ENCODE results near the gene MARCHF10.

Gene MARCHF10

GRCh38 chr17:62658136-62658920 is 149.8 kb downstream of the MARCHF10 start:
- no peak for DNase-seq (ENCODE audit: low spot score)
- TF ChIP-seq CTCF (IDR thresholded peaks at IDR 0.05; ENCODE audit: extremely low read depth, missing control alignments), result no peak

DNA sequence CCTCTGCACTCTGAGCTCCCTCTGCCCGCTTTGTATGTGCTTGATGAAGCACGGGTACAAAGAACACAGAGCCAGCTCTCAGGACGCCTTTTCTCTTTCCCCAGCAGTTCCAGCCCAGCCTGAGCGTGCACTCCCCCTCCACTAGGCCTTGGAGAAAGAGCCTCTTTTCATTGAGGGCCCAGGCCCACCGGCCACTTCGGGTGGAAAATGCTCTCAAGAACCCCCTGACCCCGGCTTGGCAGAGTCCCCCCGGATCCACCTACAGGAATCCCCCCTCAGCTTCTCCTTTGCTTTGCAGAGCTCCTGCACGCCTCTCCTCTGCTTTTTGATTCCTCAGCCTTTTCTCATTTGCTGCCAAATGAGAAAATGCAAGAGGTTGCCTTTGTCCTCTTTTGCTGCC is 150.4 kb downstream of the MARCHF10 start:
- TF ChIP-seq CTCF (IDR thresholded peaks at IDR 0.05; ENCODE audit: extremely low read depth, missing control alignments), result no peak

GRCh38 chr17:62657145-62657665 is 150.9 kb downstream of the MARCHF10 start:
- DNase-seq (ENCODE audit: low spot score), result no peak
- no peak for TF ChIP-seq CTCF (IDR thresholded peaks at IDR 0.05; ENCODE audit: extremely low read depth, missing control alignments)

More for the DNA sequence above, 150.4 kb downstream of the MARCHF10 start:
- DNase-seq (ENCODE audit: low spot score), result no peak

DNA sequence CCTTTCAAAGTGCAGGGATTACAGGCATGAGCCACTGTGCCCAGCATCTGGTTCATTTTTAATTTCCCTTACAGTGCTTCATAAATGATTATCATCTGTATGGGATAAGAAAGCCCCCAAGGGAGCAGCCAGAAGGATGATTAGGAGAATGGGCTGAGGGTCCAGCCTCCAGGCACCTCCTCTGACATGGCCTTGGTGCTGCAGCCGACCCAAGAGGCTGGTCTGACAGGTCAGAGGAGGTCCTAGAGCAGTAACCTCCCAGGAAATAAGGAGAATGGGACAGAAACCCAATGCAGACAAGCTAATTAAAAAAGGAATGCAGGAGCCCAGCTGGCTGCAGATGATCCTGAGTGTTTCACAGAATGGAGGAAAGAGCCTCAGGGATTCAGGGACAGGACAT is 151.7 kb downstream of the MARCHF10 start:
- TF ChIP-seq CTCF (IDR thresholded peaks at IDR 0.05; ENCODE audit: extremely low read depth, missing control alignments), result no peak
- DNase-seq (ENCODE audit: low spot score), result no peak

DNA sequence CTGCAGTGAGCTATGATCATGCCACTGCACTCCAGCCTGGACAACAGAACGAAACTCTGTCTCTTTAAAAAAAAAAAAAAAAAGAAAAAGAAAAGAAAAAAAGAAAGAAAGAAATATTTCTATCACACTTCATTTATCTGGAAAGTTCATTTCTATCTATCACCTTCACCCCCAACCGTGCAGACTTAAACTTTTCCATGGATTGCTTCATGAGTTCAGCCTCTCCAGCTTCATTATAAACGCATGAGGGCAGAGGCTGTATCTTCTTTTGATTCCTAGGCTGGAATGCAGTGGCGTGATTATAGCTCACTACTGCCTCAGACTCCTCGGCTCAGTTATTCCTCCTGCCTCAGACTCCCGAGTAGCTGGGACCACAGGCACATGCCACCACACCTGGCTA is 152.5 kb downstream of the MARCHF10 start:
- no peak for DNase-seq (ENCODE audit: low spot score)
- TF ChIP-seq CTCF (IDR thresholded peaks at IDR 0.05; ENCODE audit: extremely low read depth, missing control alignments), result no peak

- no peak for TF ChIP-seq CTCF (IDR thresholded peaks at IDR 0.05; ENCODE audit: extremely low read depth, missing control alignments)
- DNase-seq (ENCODE audit: low spot score), result no peak
Observed at GRCh38 chr17:62653826-62654761, 154.0 kb downstream of the MARCHF10 start.

Measured in GM20000 (cell line).